PC-3 (cell line): ENCODE data around the gene ID2.

Source experiments
- EZH2 ChIP-seq: fragments of 300-600 bp; sonication (generic); IDR thresholded peaks from one replicate; pipeline ENCODE4 v1.6.1; 2017; ENCODE audit warnings: antibody characterized with exemption, mild to moderate bottlenecking, low read length; ENCODE audit not compliant: unreplicated experiment
- EZH2phosphoT487 ChIP-seq: fragments of 300-600 bp; sonication (generic); IDR thresholded peaks from 2 replicates; pipeline ENCODE4 v1.6.1; 2018; ENCODE audit warnings: mild to moderate bottlenecking, antibody characterized with exemption, low read length, borderline replicate concordance
- TF ChIP-seq, protein P1 (sequence below): fragments of 300-600 bp; sonication (generic); conservative IDR thresholded peaks from 2 replicates; pipeline ENCODE4 v1.5.1; 2017; ENCODE audit warnings: antibody characterized with exemption, low read depth, mild to moderate bottlenecking, low read length

DNA sequence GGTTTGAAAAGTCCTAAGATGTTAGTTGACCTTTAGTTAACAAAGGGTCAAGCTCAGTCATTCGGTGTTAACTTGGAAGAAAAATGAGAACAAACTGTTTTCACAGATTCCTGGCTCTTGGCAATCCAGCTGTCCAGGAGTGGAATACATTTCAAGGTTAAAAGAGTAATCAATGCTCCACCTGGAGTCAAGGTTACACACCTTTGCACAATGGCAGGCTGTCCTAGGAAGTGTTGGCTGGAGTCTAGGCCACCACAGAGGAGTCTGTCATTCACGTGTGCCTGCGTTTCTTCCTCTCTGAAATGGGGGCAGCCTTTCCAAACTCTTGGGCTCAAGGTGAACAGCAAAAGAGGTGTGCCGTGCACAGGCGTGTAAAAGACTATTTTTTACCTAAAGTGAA, 6.3 kb upstream of the ID2 start:
- TF ChIP-seq, protein P1, sequence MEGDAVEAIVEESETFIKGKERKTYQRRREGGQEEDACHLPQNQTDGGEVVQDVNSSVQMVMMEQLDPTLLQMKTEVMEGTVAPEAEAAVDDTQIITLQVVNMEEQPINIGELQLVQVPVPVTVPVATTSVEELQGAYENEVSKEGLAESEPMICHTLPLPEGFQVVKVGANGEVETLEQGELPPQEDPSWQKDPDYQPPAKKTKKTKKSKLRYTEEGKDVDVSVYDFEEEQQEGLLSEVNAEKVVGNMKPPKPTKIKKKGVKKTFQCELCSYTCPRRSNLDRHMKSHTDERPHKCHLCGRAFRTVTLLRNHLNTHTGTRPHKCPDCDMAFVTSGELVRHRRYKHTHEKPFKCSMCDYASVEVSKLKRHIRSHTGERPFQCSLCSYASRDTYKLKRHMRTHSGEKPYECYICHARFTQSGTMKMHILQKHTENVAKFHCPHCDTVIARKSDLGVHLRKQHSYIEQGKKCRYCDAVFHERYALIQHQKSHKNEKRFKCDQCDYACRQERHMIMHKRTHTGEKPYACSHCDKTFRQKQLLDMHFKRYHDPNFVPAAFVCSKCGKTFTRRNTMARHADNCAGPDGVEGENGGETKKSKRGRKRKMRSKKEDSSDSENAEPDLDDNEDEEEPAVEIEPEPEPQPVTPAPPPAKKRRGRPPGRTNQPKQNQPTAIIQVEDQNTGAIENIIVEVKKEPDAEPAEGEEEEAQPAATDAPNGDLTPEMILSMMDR = no peak
- TF ChIP-seq EZH2phosphoT487 (no peak), EZH2 (no peak)
